NCI-H2029 treated with DMSO at 0.1 percent for 48 hours (cell line): ENCODE results near the gene TMEM183A.

Experiments
- DNase-seq: peaks from one replicate; lab custom pipeline; 2025; lab: John Stamatoyannopoulos, UW

Gene TMEM183A

GRCh38 chr1:203069030-203069747, 62.0 kb downstream of the TMEM183A start:
- DNase-seq, result peak; percentile 13

GRCh38 chr1:203072002-203072602, 64.9 kb downstream of the TMEM183A start:
- no peak for DNase-seq

- DNase-seq, result no peak
Observed at GRCh38 chr1:203072911-203073310, 65.7 kb downstream of the TMEM183A start.

GRCh38 chr1:203073469-203073868, 66.3 kb downstream of the TMEM183A start:
- DNase-seq, result no peak
